ENCODE measurements around the gene MAGI2. TPM values are rescaled to one million over a fixed set of nuclear protein-coding genes. Genes with fewer than 3 reads are reported as not detected.

Gene MAGI2
- total RNA-seq, 1 experiment from 2014 or later: 14.3 TPM

- Histone ChIP-seq H3K4me2 (ENCODE audit: insufficient read depth, insufficient read length, low read length) (no peak overlapping the region), H3K27ac (ENCODE audit: insufficient read length, low read depth, low read length) (no peak overlapping the region), H3K23me2 (ENCODE audit: insufficient read length, low read depth, low read length, poor library complexity, severe bottlenecking) (no peaks in the 10 kb centered on the region), H2AK5ac (ENCODE audit: insufficient read length, low read length) (no peak overlapping the region), H3K14ac (ENCODE audit: insufficient read depth, low read length) (no peak overlapping the region), H2BK5ac (ENCODE audit: insufficient read length, low read length) (no peak overlapping the region), H3K79me1 (ENCODE audit: insufficient read depth, low read depth, low read length, poor library complexity, severe bottlenecking) (no peaks in the 10 kb centered on the region), H4K20me1 (ENCODE audit: control insufficient read depth, insufficient read depth, insufficient read length) (no peaks in the 10 kb centered on the region), H2BK12ac (ENCODE audit: insufficient read length, low read depth, low read length) (no peak overlapping the region), H3T11ph (ENCODE audit: low read length) (no peak overlapping the region), H3K79me2 (ENCODE audit: insufficient read depth, low read length) (no peaks in the 10 kb centered on the region), H3K4ac (ENCODE audit: low read depth, low read length) (no peak overlapping the region), H3K18ac (ENCODE audit: insufficient read length, low read depth, low read length) (no peak overlapping the region), H2AFZ (ENCODE audit: low read length) (no peak overlapping the region), H4K8ac (replicated peaks; ENCODE audit: insufficient read length, low read depth, low read length) (no peak overlapping the region), H2BK20ac (ENCODE audit: low read depth, low read length, poor library complexity, severe bottlenecking) (no peak overlapping the region), H2BK120ac (ENCODE audit: low read depth, low read length, poor library complexity, severe bottlenecking) (no peak overlapping the region), H4K5ac (ENCODE audit: insufficient read length, low read depth, low read length) (no peak overlapping the region), H2BK15ac (ENCODE audit: low read depth, low read length) (no peak overlapping the region), H3K9ac (ENCODE audit: extremely low read depth, insufficient read length, low read length) (no peak overlapping the region), H3K23ac (ENCODE audit: insufficient read length, low read depth, low read length) (no peak overlapping the region), H3K9me3 (ENCODE audit: control insufficient read depth, low read depth, low read length) (no peaks in the 10 kb centered on the region), H3K56ac (ENCODE audit: insufficient read length, low read depth, low read length) (no peak overlapping the region), H3K4me1 (ENCODE audit: insufficient read depth, low read length) (no peaks in the 10 kb centered on the region), H3K27me3 (ENCODE audit: insufficient read depth, low read length) (no peaks in the 10 kb centered on the region), H4K91ac (ENCODE audit: insufficient read length, low read depth, low read length) (no peak overlapping the region)
- Mint-ChIP-seq H3K27ac (peak overlapping the region in 1 of 3 experiments; percentile 9; a peak in 1 of 7 replicates), H3K36me3 (ENCODE audit: insufficient read depth in 1 of 3, low read depth in 3 of 3) (no peaks in the 10 kb centered on the region), H3K4me1 (peaks cover 18 to 29% of the 10 kb centered on the region in 2 experiments), H3K9me3 (no peaks in the 10 kb centered on the region), H3K4me3 (peak overlapping the region in 1 of 2 experiments; percentile 40; a peak in 1 of 5 replicates), H3K27me3 (ENCODE audit: low read depth) (no peaks in the 10 kb centered on the region)
- TF ChIP-seq CTCF (conservative IDR thresholded peaks at IDR 0.05): no peak
- no CpG with 5 or more reads among the region's 1 CpG for WGBS (ENCODE audit: extremely low coverage, insufficient read length, low lambda C conversion rate)
- DNase-seq: no peak
Measured at GRCh38 chr7:78055599-78055998, 1397.9 kb downstream of the MAGI2 start.
